HepG2 (cell line): ENCODE data around the gene CNGA2.

Experiments used
- CTCF ChIP-seq: sonication (generic); formaldehyde crosslinking; IDR thresholded peaks from 2 replicates; pipeline ENCODE4 v1.5.0; 2020; ENCODE audit warnings: mild to moderate bottlenecking, missing genetic modification reagents, moderate library complexity
- KDM5A ChIP-seq: fragments of 200-600 bp; sonication (generic); IDR thresholded peaks from 2 replicates; pipeline ENCODE4 v1.7.0; 2018; ENCODE audit warnings: antibody characterized with exemption, mild to moderate bottlenecking, low read length, borderline replicate concordance
- SRSF9 ChIP-seq: fragments of 200-400 bp; formaldehyde crosslinking; IDR thresholded peaks from 2 replicates; pipeline ENCODE4 v1.6.1; 2018; ENCODE audit warnings: borderline replicate concordance, mild to moderate bottlenecking, low read depth, low read length; ENCODE audit not compliant: insufficient read depth, poor library complexity, severe bottlenecking
- ZNF597 ChIP-seq: sonication (generic); formaldehyde crosslinking; IDR thresholded peaks from 2 replicates; pipeline ENCODE4 v1.5.0; 2020; ENCODE audit warnings: missing genetic modification reagents
- ZNF768 ChIP-seq: sonication (generic); formaldehyde crosslinking; IDR thresholded peaks from 2 replicates; pipeline ENCODE4 v1.4.0; 2020; ENCODE audit warnings: missing genetic modification reagents

GRCh38 chrX:151710457-151710856 is 24.1 kb upstream of the CNGA2 start:
- TF ChIP-seq CTCF (CRISPR knock-in tag) (no peak), KDM5A (no peak), ZNF597 (CRISPR knock-in tag) (no peak), SRSF9 (no peak), ZNF768 (no peak)
